22Rv1 (cell line): ENCODE results near the gene TSHZ1.

Experiments used
- CTCF ChIP-seq: fragments of 450-650 bp; IDR thresholded peaks from 2 replicates; pipeline ENCODE4 v1.5.1; 2017; ENCODE audit warnings: mild to moderate bottlenecking
- ZFX ChIP-seq: fragments of 450-650 bp; IDR thresholded peaks from 2 replicates; pipeline ENCODE4 v1.6.1; 2017; ENCODE audit warnings: antibody characterized with exemption, borderline replicate concordance

GRCh38 chr18:75316826-75317225 lies 106.2 kb downstream of the TSHZ1 start:
- TF ChIP-seq CTCF (no peak), ZFX (no peak)
